ENCODE results near the gene ACTR2. TPM values are rescaled to one million over a fixed set of nuclear protein-coding genes. Genes with fewer than 3 reads are reported as not detected.

Gene ACTR2
- total RNA-seq, 1 donor from 2014 or later, result 124 TPM

DNA sequence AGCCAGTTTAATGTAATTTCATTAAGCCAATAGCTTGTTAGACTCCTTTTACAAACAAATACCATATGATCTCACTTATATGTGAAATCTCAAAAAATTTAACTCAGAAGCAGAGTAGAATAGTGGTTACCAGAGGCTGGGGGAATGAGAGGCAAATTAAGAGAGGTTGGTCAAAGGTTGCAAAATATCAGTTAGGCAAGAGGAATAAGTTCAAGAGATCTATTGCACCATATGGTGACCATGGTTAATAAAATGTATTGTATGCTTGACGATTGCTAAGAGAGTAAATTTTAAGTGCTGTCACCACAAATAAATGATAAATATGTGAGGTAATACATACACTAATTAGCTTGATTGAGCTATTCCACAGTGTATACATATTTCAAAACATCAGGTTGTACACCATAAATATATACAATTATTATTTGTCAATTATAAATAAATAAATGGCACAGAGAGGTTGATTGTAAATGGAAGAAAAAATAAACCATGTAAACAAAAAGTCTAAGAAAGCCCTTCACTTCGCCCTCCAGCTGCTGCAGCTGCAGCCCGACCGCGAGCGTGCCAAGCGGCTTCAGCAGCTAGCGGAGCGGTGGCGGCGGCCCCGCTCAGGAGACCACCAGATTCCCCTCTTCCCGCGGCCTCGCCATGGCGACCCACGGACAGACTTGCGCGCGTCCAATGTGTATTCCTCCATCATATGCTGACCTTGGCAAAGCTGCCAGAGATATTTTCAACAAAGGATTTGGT is 23.0 kb upstream of the ACTR2 start:
- Histone ChIP-seq H4K20me1 (ENCODE audit: low read depth) (no peaks in the 10 kb centered on the region), H3K4me1 (no peaks in the 10 kb centered on the region), H3K9ac (no peak overlapping the region), H3K27ac (no peak overlapping the region), H3F3A (ENCODE audit: low read depth) (no peaks in the 10 kb centered on the region), H3K4me2 (no peak overlapping the region), H3K9me3 (ENCODE audit: low read depth) (no peaks in the 10 kb centered on the region), H2AFZ (replicated peaks) (no peak overlapping the region), H3K79me2 (ENCODE audit: low read depth) (no peaks in the 10 kb centered on the region), H3K4me3 (no peak overlapping the region), H3K36me3 (no peaks in the 10 kb centered on the region), H3K27me3 (peaks cover 8% of the 10 kb centered on the region)
- no peak for DNase-seq (ENCODE audit: low spot score)
- H3K9me3 Mint-ChIP-seq, result peaks cover 6% of the 10 kb centered on the region
- no peak overlapping the region for H3K27ac Mint-ChIP-seq
- no peak for TF ChIP-seq EZH2 (IDR thresholded peaks at IDR 0.05)
- TF ChIP-seq EZH2phosphoT487 (IDR thresholded peaks at IDR 0.05), result no peak
- TF ChIP-seq, protein P1, sequence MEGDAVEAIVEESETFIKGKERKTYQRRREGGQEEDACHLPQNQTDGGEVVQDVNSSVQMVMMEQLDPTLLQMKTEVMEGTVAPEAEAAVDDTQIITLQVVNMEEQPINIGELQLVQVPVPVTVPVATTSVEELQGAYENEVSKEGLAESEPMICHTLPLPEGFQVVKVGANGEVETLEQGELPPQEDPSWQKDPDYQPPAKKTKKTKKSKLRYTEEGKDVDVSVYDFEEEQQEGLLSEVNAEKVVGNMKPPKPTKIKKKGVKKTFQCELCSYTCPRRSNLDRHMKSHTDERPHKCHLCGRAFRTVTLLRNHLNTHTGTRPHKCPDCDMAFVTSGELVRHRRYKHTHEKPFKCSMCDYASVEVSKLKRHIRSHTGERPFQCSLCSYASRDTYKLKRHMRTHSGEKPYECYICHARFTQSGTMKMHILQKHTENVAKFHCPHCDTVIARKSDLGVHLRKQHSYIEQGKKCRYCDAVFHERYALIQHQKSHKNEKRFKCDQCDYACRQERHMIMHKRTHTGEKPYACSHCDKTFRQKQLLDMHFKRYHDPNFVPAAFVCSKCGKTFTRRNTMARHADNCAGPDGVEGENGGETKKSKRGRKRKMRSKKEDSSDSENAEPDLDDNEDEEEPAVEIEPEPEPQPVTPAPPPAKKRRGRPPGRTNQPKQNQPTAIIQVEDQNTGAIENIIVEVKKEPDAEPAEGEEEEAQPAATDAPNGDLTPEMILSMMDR (IDR thresholded peaks at IDR 0.05), result no peak
- no peaks in the 10 kb centered on the region for H3K4me1 Mint-ChIP-seq
- peaks cover 8% of the 10 kb centered on the region for H3K36me3 Mint-ChIP-seq
- H3K4me3 Mint-ChIP-seq, result no peak overlapping the region
- peaks cover 2% of the 10 kb centered on the region for H3K27me3 Mint-ChIP-seq (ENCODE audit: insufficient read depth, low read depth)

- H3K36me3 Mint-ChIP-seq, result no peaks in the 10 kb centered on the region
- Histone ChIP-seq H3K9ac (no peak overlapping the region), H3K36me3 (no peaks in the 10 kb centered on the region), H3K27me3 (no peaks in the 10 kb centered on the region), H3K4me3 (no peak overlapping the region), H4K20me1 (ENCODE audit: low read depth) (peaks cover 7% of the 10 kb centered on the region), H3F3A (ENCODE audit: low read depth) (peaks cover 10% of the 10 kb centered on the region), H3K79me2 (ENCODE audit: low read depth) (no peaks in the 10 kb centered on the region), H3K9me3 (ENCODE audit: low read depth) (no peaks in the 10 kb centered on the region), H2AFZ (replicated peaks) (no peak overlapping the region), H3K4me1 (peaks cover 10% of the 10 kb centered on the region), H3K4me2 (no peak overlapping the region), H3K27ac (no peak overlapping the region)
- H3K4me1 Mint-ChIP-seq, result peaks cover 12% of the 10 kb centered on the region
- H3K27ac Mint-ChIP-seq, result no peak overlapping the region
- H3K4me3 Mint-ChIP-seq, result no peak overlapping the region
- TF ChIP-seq EZH2phosphoT487 (IDR thresholded peaks at IDR 0.05) (no peak), EZH2 (IDR thresholded peaks at IDR 0.05) (no peak)
- TF ChIP-seq, protein P1 (IDR thresholded peaks at IDR 0.05), result no peak
- DNase-seq (ENCODE audit: low spot score), result no peak
- H3K9me3 Mint-ChIP-seq, result no peaks in the 10 kb centered on the region
- H3K27me3 Mint-ChIP-seq (ENCODE audit: insufficient read depth, low read depth), result peaks cover 2% of the 10 kb centered on the region
These were observed 15.5 kb upstream of the ACTR2 start for GRCh38 chr2:65212115-65212514.

DNA sequence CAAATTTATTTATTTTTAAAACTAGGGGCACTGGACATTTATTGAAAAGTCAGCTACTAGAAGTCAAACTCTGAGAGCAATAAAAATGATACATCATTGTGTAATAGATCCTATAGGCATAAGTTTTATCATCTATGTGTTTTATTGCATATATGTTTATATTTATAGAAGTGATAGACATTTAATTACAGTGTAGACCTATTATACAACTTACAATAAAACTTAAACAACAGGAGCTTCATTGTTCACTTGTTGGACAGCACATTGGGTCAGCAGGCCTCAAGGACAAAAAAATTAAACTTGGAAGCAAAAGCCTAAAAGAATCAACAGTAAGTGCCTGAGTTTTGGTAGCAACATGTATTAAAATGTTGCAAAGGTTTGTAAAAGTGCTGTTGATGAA is 15.0 kb upstream of the ACTR2 start:
- peaks cover 7% of the 10 kb centered on the region for H4K20me1 ChIP-seq (ENCODE audit: low read depth)
- H3K4me2 ChIP-seq, result no peak overlapping the region
- H3K4me1 Mint-ChIP-seq, result peaks cover 12% of the 10 kb centered on the region
- H2AFZ ChIP-seq (replicated peaks), result no peak overlapping the region
- no peak overlapping the region for H3K9ac ChIP-seq
- no peaks in the 10 kb centered on the region for H3K9me3 Mint-ChIP-seq
- no peak overlapping the region for H3K4me3 ChIP-seq
- DNase-seq (ENCODE audit: low spot score), result no peak
- H3K36me3 ChIP-seq, result no peaks in the 10 kb centered on the region
- H3K9me3 ChIP-seq (ENCODE audit: low read depth), result no peaks in the 10 kb centered on the region
- H3K79me2 ChIP-seq (ENCODE audit: low read depth), result no peaks in the 10 kb centered on the region
- TF ChIP-seq, protein P1 (IDR thresholded peaks at IDR 0.05), result no peak
- no peak for TF ChIP-seq EZH2 (IDR thresholded peaks at IDR 0.05)
- peaks cover 2% of the 10 kb centered on the region for H3K27me3 Mint-ChIP-seq (ENCODE audit: insufficient read depth, low read depth)
- no peak overlapping the region for H3K27ac Mint-ChIP-seq
- no peak overlapping the region for H3K4me3 Mint-ChIP-seq
- H3K4me1 ChIP-seq, result peaks cover 10% of the 10 kb centered on the region
- no peak overlapping the region for H3K27ac ChIP-seq
- H3K36me3 Mint-ChIP-seq, result no peaks in the 10 kb centered on the region
- peaks cover 10% of the 10 kb centered on the region for H3F3A ChIP-seq (ENCODE audit: low read depth)
- no peaks in the 10 kb centered on the region for H3K27me3 ChIP-seq

Measured in neural progenitor cell (in vitro differentiated cells).